Measurements from ENCODE around the gene NSL1.

- TF ChIP-seq EZH2 (IDR thresholded peaks at IDR 0.05; ENCODE audit: insufficient read depth, poor library complexity, severe bottlenecking) = no peak
- TF ChIP-seq EZH2phosphoT487 (IDR thresholded peaks at IDR 0.05; ENCODE audit: insufficient read depth, low read depth) = no peak
Measured at GRCh38 chr1:212680680-212681389, 110.7 kb downstream of the NSL1 start.

All from GM23248 (cell line).